ENCODE results near the gene MIDN. TPM values are rescaled to one million over a fixed set of nuclear protein-coding genes. Genes with fewer than 3 reads are reported as not detected.

Gene MIDN
- total and polyA plus RNA-seq, 2 experiments from 2014 or later: 4.0 to 9.4 TPM

DNA sequence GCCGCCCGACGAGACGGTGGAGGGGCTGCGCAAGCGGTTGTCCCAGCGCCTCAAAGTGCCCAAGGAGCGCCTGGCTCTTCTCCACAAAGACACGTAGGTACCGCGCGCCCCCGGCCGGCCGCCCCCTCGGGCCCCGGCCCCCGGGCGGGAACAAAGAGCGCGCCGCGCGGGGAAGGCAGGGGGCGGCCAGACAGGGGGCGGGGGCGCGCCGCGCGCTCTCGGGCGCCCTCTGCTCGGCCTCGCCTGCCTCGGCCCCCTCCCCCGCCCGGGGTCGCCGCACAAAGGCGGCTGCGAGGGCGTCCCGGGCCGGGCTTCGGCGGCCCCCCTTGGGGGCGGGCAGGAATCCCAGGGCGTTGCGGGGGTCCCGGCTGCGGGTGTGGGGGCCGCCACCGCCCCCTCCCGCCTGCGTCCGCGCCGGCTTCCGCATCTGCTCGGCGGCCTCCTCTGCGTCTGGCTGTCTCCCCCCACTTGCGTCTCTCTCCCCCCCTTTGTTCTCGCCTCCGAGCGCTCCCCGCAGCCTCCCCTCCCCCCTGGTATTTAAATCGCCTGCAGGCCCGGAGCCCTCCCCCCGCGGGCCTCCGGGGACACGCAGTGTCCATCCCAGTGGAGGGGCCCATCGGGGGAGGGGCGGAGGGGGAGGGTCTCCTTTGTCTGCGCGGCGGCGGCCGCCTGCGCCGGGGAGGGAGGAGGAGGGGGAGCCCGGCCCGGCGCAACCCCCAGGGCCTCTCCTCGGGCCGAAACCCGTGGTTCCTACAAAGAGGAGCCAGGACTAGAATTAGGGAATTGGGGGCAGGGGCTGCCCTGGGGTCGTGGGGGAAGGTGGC lies 2.3 kb downstream of the MIDN start:
- Histone ChIP-seq H3K79me2 (ENCODE audit: insufficient read depth) (peaks cover 46% of the 10 kb centered on the region), H3K36me3 (ENCODE audit: low read depth) (peaks cover 23% of the 10 kb centered on the region), H3K27ac (peak overlapping the region; percentile 98), H4K20me1 (ENCODE audit: insufficient read depth) (no peaks in the 10 kb centered on the region), H3K4me2 (ENCODE audit: unreplicated experiment) (peak overlapping the region; percentile 87), H3K9me3 (ENCODE audit: low read depth) (no peaks in the 10 kb centered on the region), H3K4me1 (ENCODE audit: insufficient read depth) (peaks cover 20% of the 10 kb centered on the region), H3K9ac (peak overlapping the region; percentile 99), H3K9me2 (ENCODE audit: insufficient read depth) (no peaks in the 10 kb centered on the region), H3K27me3 (replicated peaks; ENCODE audit: insufficient read depth) (no peaks in the 10 kb centered on the region), H2AFZ (no peak overlapping the region), H3F3A (ENCODE audit: insufficient read depth) (peaks cover 14% of the 10 kb centered on the region), H3K4me3 (peak overlapping the region; percentile 85)
- DNase-seq: peak; percentile 76
- in situ Hi-C loops (cut with MboI): no loop called here
- no peak for TF ChIP-seq EZH2 (IDR thresholded peaks at IDR 0.05; ENCODE audit: insufficient read depth, poor library complexity, severe bottlenecking)
- no peak for TF ChIP-seq EZH2phosphoT487 (IDR thresholded peaks at IDR 0.05; ENCODE audit: insufficient read depth, low read depth)
- 0 to 1% methylated on average over 4 to 80 of the region's 90 CpGs for WGBS, 2 experiments (ENCODE audit: low coverage in 1 of 2, low lambda C conversion rate in 2 of 2, missing lambda C conversion rate in 2 of 2)

DNA sequence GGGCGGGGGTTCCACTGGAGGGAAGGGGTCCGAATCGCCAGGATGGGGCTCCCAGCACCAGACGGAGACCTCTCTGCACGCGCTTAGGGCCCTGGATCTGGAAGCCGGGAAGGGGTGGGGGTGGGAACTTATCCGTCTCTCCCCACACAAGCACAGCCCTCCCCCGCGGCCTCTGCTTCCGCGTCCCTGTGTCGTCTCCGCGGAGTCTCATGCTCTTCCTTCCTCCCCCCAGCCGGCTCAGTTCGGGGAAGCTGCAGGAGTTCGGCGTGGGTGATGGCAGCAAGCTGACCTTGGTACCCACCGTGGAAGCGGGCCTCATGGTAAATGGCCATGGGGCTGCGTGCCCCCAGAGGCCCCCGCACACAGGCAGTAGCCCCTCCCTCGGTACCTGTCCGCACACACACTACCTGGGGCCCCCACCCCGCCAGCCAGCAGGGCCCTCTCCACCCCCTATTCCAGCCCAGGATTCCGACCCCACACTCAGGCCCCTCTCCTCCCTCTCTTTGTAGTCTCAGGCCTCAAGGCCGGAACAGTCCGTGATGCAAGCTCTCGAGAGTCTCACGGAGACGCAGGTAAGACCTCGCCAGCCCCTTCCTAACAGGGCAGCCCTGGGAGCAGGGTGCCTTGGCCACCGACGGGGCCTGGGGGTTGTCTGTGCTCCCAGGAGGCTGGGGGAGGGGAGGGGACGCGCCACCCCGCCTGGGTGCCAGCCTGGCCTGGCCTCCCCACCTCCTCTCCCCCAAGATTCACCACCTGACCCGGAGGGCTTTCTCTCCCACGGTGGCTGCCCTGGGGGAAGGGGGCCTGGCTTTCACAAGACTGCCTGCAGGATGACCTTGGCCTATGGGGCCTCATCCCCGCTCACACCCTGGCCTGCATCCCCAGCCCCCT lies 3.2 kb downstream of the MIDN start:
- Histone ChIP-seq H3K9ac (peak overlapping the region; percentile 99), H3K36me3 (ENCODE audit: low read depth) (peaks cover 30% of the 10 kb centered on the region), H3K79me2 (ENCODE audit: insufficient read depth) (peaks cover 55% of the 10 kb centered on the region), H4K20me1 (ENCODE audit: insufficient read depth) (no peaks in the 10 kb centered on the region), H3K27me3 (replicated peaks; ENCODE audit: insufficient read depth) (no peaks in the 10 kb centered on the region), H3K4me2 (ENCODE audit: unreplicated experiment) (peak overlapping the region; percentile 87), H3K27ac (peak overlapping the region; percentile 98), H3F3A (ENCODE audit: insufficient read depth) (peaks cover 24% of the 10 kb centered on the region), H3K9me2 (ENCODE audit: insufficient read depth) (no peaks in the 10 kb centered on the region), H3K9me3 (ENCODE audit: low read depth) (no peaks in the 10 kb centered on the region), H3K4me3 (peak overlapping the region; percentile 85), H2AFZ (no peak overlapping the region), H3K4me1 (ENCODE audit: insufficient read depth) (peaks cover 20% of the 10 kb centered on the region)
- TF ChIP-seq EZH2 (IDR thresholded peaks at IDR 0.05; ENCODE audit: insufficient read depth, poor library complexity, severe bottlenecking): no peak
- TF ChIP-seq EZH2phosphoT487 (IDR thresholded peaks at IDR 0.05; ENCODE audit: insufficient read depth, low read depth): no peak
- in situ Hi-C loops (cut with MboI): no loop called here
- 1 to 2% methylated on average over 23 to 40 of the region's 41 CpGs for WGBS, 2 experiments (ENCODE audit: low coverage in 1 of 2, low lambda C conversion rate in 2 of 2, missing lambda C conversion rate in 2 of 2)
- peak; percentile 85 for DNase-seq

DNA sequence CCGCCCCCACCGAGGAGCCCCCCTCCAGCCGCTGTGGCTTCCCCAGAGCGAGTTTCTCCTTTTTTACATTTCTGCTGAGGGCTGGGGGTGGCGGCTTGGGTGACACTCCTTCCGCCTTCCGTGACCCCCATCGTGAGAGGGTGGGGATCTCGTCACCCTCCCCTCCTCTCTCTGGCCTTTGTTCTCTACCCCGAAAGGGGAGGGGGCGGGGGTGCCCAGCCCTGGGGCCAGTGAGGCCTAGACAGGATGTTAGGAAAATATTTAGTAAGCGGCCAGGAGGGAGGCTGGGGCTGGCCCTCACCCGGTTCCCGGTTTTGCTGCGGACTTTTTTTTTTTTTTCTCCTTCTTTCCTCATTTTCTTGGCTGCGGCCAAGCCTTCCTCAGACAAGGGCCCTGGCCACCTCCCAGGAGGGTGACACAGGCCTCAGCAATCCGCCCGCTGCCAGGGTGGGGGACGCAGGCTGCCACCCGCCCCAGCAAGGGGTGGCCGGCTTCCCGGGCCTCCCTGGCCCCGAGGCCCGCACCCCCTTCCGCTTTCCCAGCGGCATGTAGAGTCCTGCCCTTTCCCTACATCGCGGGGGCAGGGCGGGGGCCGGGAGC lies 3.9 kb downstream of the MIDN start:
- Histone ChIP-seq H3K9me3 (ENCODE audit: low read depth) (no peaks in the 10 kb centered on the region), H3K9ac (peak overlapping the region; percentile 99), H2AFZ (no peak overlapping the region), H3K79me2 (ENCODE audit: insufficient read depth) (peaks cover 62% of the 10 kb centered on the region), H3K27me3 (replicated peaks; ENCODE audit: insufficient read depth) (no peaks in the 10 kb centered on the region), H3K9me2 (ENCODE audit: insufficient read depth) (no peaks in the 10 kb centered on the region), H3K27ac (peak overlapping the region; percentile 98), H3K4me3 (peak overlapping the region; percentile 85), H3K36me3 (ENCODE audit: low read depth) (peaks cover 36% of the 10 kb centered on the region), H3K4me1 (ENCODE audit: insufficient read depth) (peaks cover 22% of the 10 kb centered on the region), H3K4me2 (ENCODE audit: unreplicated experiment) (peak overlapping the region; percentile 87), H4K20me1 (ENCODE audit: insufficient read depth) (no peaks in the 10 kb centered on the region), H3F3A (ENCODE audit: insufficient read depth) (peaks cover 27% of the 10 kb centered on the region)
- peak; percentile 98 for DNase-seq
- 0 to 1% methylated on average over 17 to 30 of the region's 30 CpGs for WGBS, 2 experiments (ENCODE audit: low coverage in 1 of 2, low lambda C conversion rate in 2 of 2, missing lambda C conversion rate in 2 of 2)
- in situ Hi-C loops (cut with MboI): no loop called here
- TF ChIP-seq EZH2 (IDR thresholded peaks at IDR 0.05; ENCODE audit: insufficient read depth, poor library complexity, severe bottlenecking) (no peak), EZH2phosphoT487 (IDR thresholded peaks at IDR 0.05; ENCODE audit: insufficient read depth, low read depth) (no peak)

Data from GM23248 (cell line).